Kidney (tissue), 14 donors: Measurements from ENCODE around the gene GIPR. TPM values are rescaled to one million over a fixed set of nuclear protein-coding genes. Genes with fewer than 3 reads are reported as not detected.

Source experiments
- DNase-seq, 5 donors: peaks; one replicate each; pipeline ENCODE4 v3.0.0-alpha.2; 2013 to 2020
- FAIRE-seq: peaks from 2 replicates; lab custom pipeline; 2012; peaks lifted over from hg19 to GRCh38; lab: Jason Lieb, UNC
- H3K27ac ChIP-seq, 2 donors: one replicate each; pipeline ENCODE4 v1.7.0; 2013; ENCODE audit warnings: low read depth in 2 of 2, low read length in 2 of 2, inconsistent platforms in 1 of 2
- H3K27me3 ChIP-seq: one replicate; pipeline ENCODE4 v1.7.1; 2013; ENCODE audit warnings: low read length, inconsistent platforms; ENCODE audit not compliant: control insufficient read depth, insufficient read depth
- H3K36me3 ChIP-seq, 3 donors: one replicate each; pipeline versions ENCODE4 v1.7.0 to v1.7.1; 2013; ENCODE audit warnings: low read length in 3 of 3, control low read depth in 1 of 3, inconsistent platforms in 1 of 3; ENCODE audit not compliant: insufficient read depth in 3 of 3, control insufficient read depth in 2 of 3
- H3K4me1 ChIP-seq, 3 donors: one replicate each; pipeline versions ENCODE4 v1.7.0 to v1.7.1; 2013; ENCODE audit warnings: low read length in 3 of 3, inconsistent platforms in 1 of 3, low read depth in 1 of 3; ENCODE audit not compliant: control insufficient read depth in 2 of 3, insufficient read depth in 2 of 3
- H3K4me3 ChIP-seq, 3 donors: one replicate each; pipeline versions ENCODE4 v1.7.0 to v1.8.1; 2013; ENCODE audit warnings: low read length in 3 of 3, control low read depth in 1 of 3, inconsistent platforms in 1 of 3
- H3K9ac ChIP-seq, 3 donors: one replicate each; pipeline versions ENCODE4 v1.7.0 to v1.7.1; 2013; ENCODE audit warnings: low read length in 3 of 3, control low read depth in 1 of 3, inconsistent platforms in 1 of 3
- H3K9me3 ChIP-seq, 3 donors: one replicate each; pipeline versions ENCODE4 v1.7.0 to v1.7.1; 2013; ENCODE audit warnings: low read length in 3 of 3, control low read depth in 1 of 3, inconsistent platforms in 1 of 3; ENCODE audit not compliant: control insufficient read depth in 2 of 3, insufficient read depth in 1 of 3
- intact Hi-C: fragments of 100-400 bp; cut with DNase I; formaldehyde crosslinking; loops from one replicate; pipeline ENCODE4 v1.11.1; 2022
- polyA plus RNA-seq: library from polyadenylated mRNA; stranded (reverse); fragments of 350-450 nt; fragmentation: Illumina TruSeq; extraction: RNeasy Lipid Tissue Mini Kit (QIAGEN cat#74804); gene quantifications from one replicate; pipeline ENCODE4 v1.2.3, GENCODE V29; 2014; ENCODE audit warnings: low read depth, low replicate concordance; ENCODE audit not compliant: insufficient read depth
- total RNA-seq: library from RNA; stranded (reverse); fragmentation: NEBNext Ultra II Directional; extraction: Animal tissue kit (Norgen Biotek cat#: 25700); gene quantifications from one replicate; pipeline ENCODE4 v1.2.1, GENCODE V29; 2021
- TF ChIP-seq, protein P1 (sequence below): IDR thresholded peaks from 3 replicates; pipeline ENCODE4 v1.5.1; 2012; ENCODE audit warnings: mild to moderate bottlenecking, moderate library complexity, borderline replicate concordance; ENCODE audit not compliant: insufficient read depth; ENCODE audit errors: extremely low read depth
- donor health status: control.
- donor health status: control.
- donor health status: control.
- donor health status: control.
- donor health status: control.
- donor health status: DM: yes; HTN: yes; CAD: no.
- donor health status: Normal renal cell carcinoma (clear cell type).

Gene GIPR
- total and polyA plus RNA-seq, 2 donors from 2014 or later, result 0.65 to 3.3 TPM

DNA sequence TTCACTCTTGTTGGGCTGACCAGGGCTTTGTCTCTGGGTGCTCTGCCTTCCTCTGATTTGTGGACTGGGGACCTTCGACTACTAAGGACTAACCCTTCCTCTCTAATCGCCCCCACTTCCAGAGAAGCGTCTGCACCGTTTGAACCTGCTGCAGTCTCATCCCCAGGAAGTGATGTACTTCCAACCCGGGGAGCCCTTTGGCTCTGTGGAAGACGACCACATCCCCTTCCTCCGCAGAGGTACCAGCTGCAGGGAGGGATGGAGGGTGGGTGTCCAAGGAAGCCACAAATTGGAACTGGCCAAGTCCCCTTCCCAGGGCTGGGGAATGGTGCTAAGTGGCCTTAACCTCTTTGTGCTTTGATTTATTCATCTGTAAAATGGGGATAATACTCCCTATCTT lies 33.7 kb downstream of the GIPR start:
- Histone ChIP-seq H3K27me3 (no peaks in the 10 kb centered on the region), H3K36me3 (peaks cover 0 to 2% (median 0%) of the 10 kb centered on the region in 3 donors), H3K9ac (no peak overlapping the region), H3K27ac (no peak overlapping the region), H3K9me3 (no peaks in the 10 kb centered on the region), H3K4me3 (no peak overlapping the region), H3K4me1 (no peaks in the 10 kb centered on the region)
- DNase-seq, result no peak
- TF ChIP-seq, protein P1, sequence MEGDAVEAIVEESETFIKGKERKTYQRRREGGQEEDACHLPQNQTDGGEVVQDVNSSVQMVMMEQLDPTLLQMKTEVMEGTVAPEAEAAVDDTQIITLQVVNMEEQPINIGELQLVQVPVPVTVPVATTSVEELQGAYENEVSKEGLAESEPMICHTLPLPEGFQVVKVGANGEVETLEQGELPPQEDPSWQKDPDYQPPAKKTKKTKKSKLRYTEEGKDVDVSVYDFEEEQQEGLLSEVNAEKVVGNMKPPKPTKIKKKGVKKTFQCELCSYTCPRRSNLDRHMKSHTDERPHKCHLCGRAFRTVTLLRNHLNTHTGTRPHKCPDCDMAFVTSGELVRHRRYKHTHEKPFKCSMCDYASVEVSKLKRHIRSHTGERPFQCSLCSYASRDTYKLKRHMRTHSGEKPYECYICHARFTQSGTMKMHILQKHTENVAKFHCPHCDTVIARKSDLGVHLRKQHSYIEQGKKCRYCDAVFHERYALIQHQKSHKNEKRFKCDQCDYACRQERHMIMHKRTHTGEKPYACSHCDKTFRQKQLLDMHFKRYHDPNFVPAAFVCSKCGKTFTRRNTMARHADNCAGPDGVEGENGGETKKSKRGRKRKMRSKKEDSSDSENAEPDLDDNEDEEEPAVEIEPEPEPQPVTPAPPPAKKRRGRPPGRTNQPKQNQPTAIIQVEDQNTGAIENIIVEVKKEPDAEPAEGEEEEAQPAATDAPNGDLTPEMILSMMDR, result no peak
- no peak for FAIRE-seq
- intact Hi-C loops, result no loop called here

- TF ChIP-seq, protein P1, result no peak
- no peak for FAIRE-seq
- Histone ChIP-seq H3K4me1 (no peaks in the 10 kb centered on the region), H3K4me3 (no peak overlapping the region), H3K27ac (no peak overlapping the region), H3K9me3 (no peaks in the 10 kb centered on the region), H3K9ac (no peak overlapping the region), H3K27me3 (no peaks in the 10 kb centered on the region), H3K36me3 (peaks cover 0 to 2% (median 0%) of the 10 kb centered on the region in 3 donors)
- DNase-seq, result no peak
- intact Hi-C loops, result no loop called here
Observed at GRCh38 chr19:45705115-45705514, 37.1 kb downstream of the GIPR start.

GRCh38 chr19:45705710-45706415 lies 37.8 kb downstream of the GIPR start:
- intact Hi-C loops, result no loop called here
- TF ChIP-seq, protein P1, result no peak
- no peak for FAIRE-seq

More at GRCh38 chr19:45705710-45706415, 37.8 kb downstream of the GIPR start:
- no peak overlapping the region for H3K9ac ChIP-seq
- DNase-seq, result no peak
- H3K36me3 ChIP-seq, result peaks cover 0 to 2% (median 0%) of the 10 kb centered on the region in 3 donors
- no peak overlapping the region for H3K27ac ChIP-seq
- no peaks in the 10 kb centered on the region for H3K27me3 ChIP-seq
- no peaks in the 10 kb centered on the region for H3K4me1 ChIP-seq
- no peak overlapping the region for H3K4me3 ChIP-seq
- H3K9me3 ChIP-seq, result no peaks in the 10 kb centered on the region
